Gastroesophageal sphincter (tissue), 4 donors: Measurements from ENCODE around the gene ZDHHC12. TPM values are rescaled to one million over a fixed set of nuclear protein-coding genes. Genes with fewer than 3 reads are reported as not detected.

Source experiments
- ATAC-seq: fragments of 150-250 bp; one replicate; pipeline ENCODE4 v1.9.1; 2016; ENCODE audit warnings: mild to moderate bottlenecking, moderate library complexity
- H3K27ac ChIP-seq, 4 donors: fragments of 200-600 bp; sonication (generic) in 3 of 4; 1 replicate in 3 of 4; 2 replicates in 1 of 4; pipeline ENCODE4 v1.5.1; 2016 to 2019
- H3K27me3 ChIP-seq: fragments of 200-600 bp; sonication (generic); one replicate; pipeline ENCODE4 v1.5.1; 2019
- H3K36me3 ChIP-seq, 2 donors: fragments of 200-600 bp; sonication (generic); one replicate each; pipeline ENCODE4 v1.5.1; 2019; ENCODE audit warnings: control low read depth in 1 of 2
- H3K4me1 ChIP-seq, 3 donors: fragments of 200-600 bp; sonication (generic); 1 replicate in 2 of 3; 2 replicates in 1 of 3; pipeline ENCODE4 v1.5.1; 2016 to 2019; ENCODE audit warnings: control low read depth in 2 of 3
- H3K4me3 ChIP-seq, 2 donors: fragments of 200-600 bp; sonication (generic); one replicate each; pipeline ENCODE4 v1.5.1; 2019; ENCODE audit warnings: mild to moderate bottlenecking in 1 of 2, moderate library complexity in 1 of 2
- H3K9me3 ChIP-seq, 3 donors: fragments of 200-600 bp; sonication (generic); one replicate each; pipeline ENCODE4 v1.5.1; 2017 to 2019; ENCODE audit warnings: control low read depth in 2 of 3
- CTCF ChIP-seq, 4 experiments: fragments of 200-600 bp in 2 of 4; fragments of 450-650 bp in 2 of 4; sonication (generic) in 1 of 4; IDR thresholded peaks; one replicate each; pipeline ENCODE4 v1.5.1; 2017 to 2019; ENCODE audit warnings: antibody characterized with exemption in 4 of 4, mild to moderate bottlenecking in 2 of 4, moderate library complexity in 2 of 4
- EP300 ChIP-seq: sonication (generic); formaldehyde crosslinking; IDR thresholded peaks from one replicate; pipeline ENCODE4 v1.6.1; 2017; ENCODE audit warnings: antibody characterized with exemption, mild to moderate bottlenecking
- POLR2A ChIP-seq, 2 donors: fragments of 450-650 bp; IDR thresholded peaks; one replicate each; pipeline ENCODE4 v1.6.1; 2017; ENCODE audit warnings: antibody characterized with exemption in 2 of 2, mild to moderate bottlenecking in 2 of 2, moderate library complexity in 1 of 2
- POLR2AphosphoS5 ChIP-seq: sonication (generic); formaldehyde crosslinking; IDR thresholded peaks from one replicate; pipeline ENCODE4 v1.6.1; 2017; ENCODE audit warnings: antibody characterized with exemption
- WGBS, 2 donors: methylation state at CpG; one replicate each; pipeline ENCODE4 v1.1.5; 2018; ENCODE audit warnings: low coverage in 1 of 2; 5-methylcytosine and 5-hydroxymethylcytosine counted together
- total RNA-seq, 4 donors: library from RNA; depleted of rRNA; stranded (reverse); fragments of >200 nt; gene quantifications; one replicate each; pipeline ENCODE4 v1.1.0, GENCODE V29; 2016

ZDHHC12 gene
- total RNA-seq, 4 donors from 2014 or later = 19.5 to 24.5 (median 22.2) TPM

- TF ChIP-seq POLR2AphosphoS5 (no peak), CTCF (IDR thresholded peaks at IDR 0.05) (no peak), EP300 (no peak), POLR2A (IDR thresholded peaks at IDR 0.05) (no peak)
- WGBS, 2 donors = 87 to 100% methylated on average over 3 of the region's 8 CpGs
- peaks cover 0 to 36% of the 10 kb centered on the region in 2 donors for H3K36me3 ChIP-seq
Observed at GRCh38 chr9:128718047-128718446, 5.9 kb downstream of the ZDHHC12 start.

GRCh38 chr9:128716581-128717254 lies 7.2 kb downstream of the ZDHHC12 start:
- H3K36me3 ChIP-seq = peaks cover 0 to 34% of the 10 kb centered on the region in 2 donors
- no peaks in the 10 kb centered on the region for H3K9me3 ChIP-seq
- no peaks in the 10 kb centered on the region for H3K27me3 ChIP-seq
- H3K27ac ChIP-seq = no peak overlapping the region
- no peaks in the 10 kb centered on the region for H3K4me1 ChIP-seq
- 87 to 100% methylated on average over 1 to 5 of the region's 7 CpGs for WGBS, 2 donors
- no peak overlapping the region for H3K4me3 ChIP-seq
- TF ChIP-seq EP300 (no peak), CTCF (IDR thresholded peaks at IDR 0.05) (no peak), POLR2A (IDR thresholded peaks at IDR 0.05) (no peak), POLR2AphosphoS5 (no peak)
- no peak for ATAC-seq

More at GRCh38 chr9:128718047-128718446, 5.9 kb downstream of the ZDHHC12 start:
- Histone ChIP-seq H3K9me3 (no peaks in the 10 kb centered on the region), H3K4me3 (no peak overlapping the region), H3K27ac (no peak overlapping the region), H3K27me3 (no peaks in the 10 kb centered on the region), H3K4me1 (peaks cover 0 to 4% (median 0%) of the 10 kb centered on the region in 3 donors)
- no peak for ATAC-seq

- TF ChIP-seq POLR2A (IDR thresholded peaks at IDR 0.05) = no peak
- no peak for TF ChIP-seq CTCF (IDR thresholded peaks at IDR 0.05)
- no peak for TF ChIP-seq POLR2AphosphoS5
- TF ChIP-seq EP300 = no peak
- Histone ChIP-seq H3K4me3 (no peak overlapping the region), H3K27me3 (no peaks in the 10 kb centered on the region), H3K4me1 (no peaks in the 10 kb centered on the region), H3K9me3 (no peaks in the 10 kb centered on the region), H3K36me3 (peaks cover 0 to 21% of the 10 kb centered on the region in 2 donors), H3K27ac (no peak overlapping the region)
- no peak for ATAC-seq
- 90% methylated on average over 2 of the region's 6 CpGs; no CpG with 5 or more reads in 1 of the 2 donors for WGBS, 2 donors
Observed at GRCh38 chr9:128715436-128715750, 8.5 kb downstream of the ZDHHC12 start.

GRCh38 chr9:128714586-128715435 lies 9.1 kb downstream of the ZDHHC12 start:
- H3K36me3 ChIP-seq = peaks cover 0 to 16% of the 10 kb centered on the region in 2 donors
- H3K9me3 ChIP-seq = no peaks in the 10 kb centered on the region
- no peak for TF ChIP-seq POLR2A (IDR thresholded peaks at IDR 0.05)
- H3K27ac ChIP-seq = no peak overlapping the region
- H3K4me1 ChIP-seq = no peaks in the 10 kb centered on the region
- ATAC-seq = no peak
- WGBS, 2 donors = 88 to 100% methylated on average over 1 to 11 of the region's 24 CpGs
- H3K27me3 ChIP-seq = no peaks in the 10 kb centered on the region
- no peak overlapping the region for H3K4me3 ChIP-seq

- no peak overlapping the region for H3K4me3 ChIP-seq
- TF ChIP-seq EP300 (no peak), POLR2AphosphoS5 (no peak), POLR2A (IDR thresholded peaks at IDR 0.05) (no peak), CTCF (IDR thresholded peaks at IDR 0.05) (no peak)
- ATAC-seq = no peak
- H3K27ac ChIP-seq = no peak overlapping the region
- 93 to 100% methylated on average over 3 to 5 of the region's 19 CpGs for WGBS, 2 donors
- no peaks in the 10 kb centered on the region for H3K9me3 ChIP-seq
- H3K27me3 ChIP-seq = no peaks in the 10 kb centered on the region
- H3K4me1 ChIP-seq = no peaks in the 10 kb centered on the region
- peaks cover 0 to 16% of the 10 kb centered on the region in 2 donors for H3K36me3 ChIP-seq
Observed at GRCh38 chr9:128713941-128714573, 9.9 kb downstream of the ZDHHC12 start.
